UCSD-AML1 (cell line): ENCODE data around the gene TIMM8B.
"Not testable (repeated sequence)": the region's sequence is repeated elsewhere in the genome, so short reads cannot be mapped to it uniquely, and the experiment has no call there.

ENCODE experiments used
- DNase-seq: peaks from one replicate; lab custom pipeline; 2025; ENCODE audit not compliant: unreplicated experiment; lab: John Stamatoyannopoulos, UW

The TIMM8B gene, protein sequence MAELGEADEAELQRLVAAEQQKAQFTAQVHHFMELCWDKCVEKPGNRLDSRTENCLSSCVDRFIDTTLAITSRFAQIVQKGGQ

DNA sequence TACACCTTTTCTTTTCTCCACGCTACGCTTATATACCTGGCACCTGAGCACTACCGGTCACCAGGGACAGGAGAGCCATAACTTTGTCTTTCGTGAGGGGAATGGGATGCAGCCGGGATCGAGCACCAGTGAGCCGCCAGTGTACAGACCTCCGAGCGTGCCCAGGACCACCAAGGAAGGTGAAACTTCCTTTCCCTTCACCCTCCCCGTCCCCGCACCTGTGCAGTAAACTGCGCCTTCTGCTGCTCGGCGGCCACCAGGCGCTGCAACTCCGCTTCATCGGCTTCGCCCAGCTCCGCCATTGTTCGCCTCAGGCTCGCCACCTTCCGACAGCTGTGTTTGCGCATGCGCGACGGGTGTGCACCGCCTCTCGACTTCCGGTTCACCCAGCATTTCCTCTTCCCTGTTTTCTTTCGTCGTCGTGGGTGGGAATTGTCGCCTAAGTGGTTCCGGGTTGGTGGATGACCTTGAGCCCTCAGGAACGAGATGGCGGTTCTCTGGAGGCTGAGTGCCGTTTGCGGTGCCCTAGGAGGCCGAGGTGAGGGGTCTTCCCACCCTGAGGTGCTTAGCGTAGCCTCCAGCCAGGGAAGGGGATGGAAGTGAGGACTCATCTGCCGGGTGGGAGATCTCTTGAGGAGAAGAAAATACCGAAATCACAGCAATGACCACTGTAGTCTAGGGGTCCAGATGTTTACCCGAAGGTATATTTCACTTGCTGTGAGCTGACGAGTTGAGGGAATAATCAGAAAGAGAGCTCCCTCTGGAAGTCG lies at the start of gene TIMM8B, which contains the start of gene SDHD:
Gene TIMM8B, minus strand, starts transcription at position 335 of the 770 bp plus-strand sequence. Its CDS starts 33 bp downstream, at position 302.
Gene SDHD, plus strand, starts transcription at position 452 of the 770 bp plus-strand sequence. Its CDS starts 35 bp downstream, at position 487.
- DNase-seq = peak; percentile 95

DNA sequence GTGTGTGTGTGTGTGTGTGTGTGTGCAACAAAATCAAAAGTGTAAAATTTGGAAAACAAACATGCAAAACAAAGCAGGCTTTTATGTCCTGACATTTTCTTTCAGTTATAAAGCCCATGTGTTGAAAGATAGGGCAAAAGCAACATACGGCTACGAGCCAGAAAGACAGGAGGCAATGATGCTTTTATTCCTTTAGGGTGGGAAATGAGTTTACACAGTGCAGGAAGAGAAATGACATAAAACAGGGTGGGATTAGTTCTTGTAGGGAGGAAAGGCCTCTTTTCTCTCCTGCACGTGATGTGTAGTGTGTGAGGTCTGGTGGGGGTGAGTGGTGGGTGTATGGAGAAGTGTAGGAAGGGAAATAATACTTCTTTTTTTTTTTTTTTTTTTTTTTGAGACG lies 47.9 kb upstream of the TIMM8B start:
- DNase-seq = no peak

DNA sequence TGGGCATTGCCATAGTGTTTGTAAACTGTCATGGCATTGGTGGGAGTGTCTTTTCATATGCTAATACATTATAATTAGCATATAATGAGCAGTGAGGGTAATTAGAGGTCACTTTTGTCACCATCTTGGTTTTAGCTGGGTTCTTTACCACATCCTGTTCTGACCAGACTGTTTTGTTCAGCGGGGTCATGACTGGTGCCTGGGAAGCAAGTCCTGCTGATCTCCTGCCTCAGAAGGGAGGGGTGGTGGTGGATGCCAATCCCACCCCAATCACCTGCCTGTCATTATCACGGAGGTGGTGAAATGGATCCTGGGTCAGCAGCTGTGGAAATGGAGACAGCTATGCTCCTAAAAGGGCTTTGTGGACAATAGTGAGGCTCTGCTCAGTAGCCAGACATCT lies 46.2 kb upstream of the TIMM8B start:
- DNase-seq = peak; percentile 23

DNA sequence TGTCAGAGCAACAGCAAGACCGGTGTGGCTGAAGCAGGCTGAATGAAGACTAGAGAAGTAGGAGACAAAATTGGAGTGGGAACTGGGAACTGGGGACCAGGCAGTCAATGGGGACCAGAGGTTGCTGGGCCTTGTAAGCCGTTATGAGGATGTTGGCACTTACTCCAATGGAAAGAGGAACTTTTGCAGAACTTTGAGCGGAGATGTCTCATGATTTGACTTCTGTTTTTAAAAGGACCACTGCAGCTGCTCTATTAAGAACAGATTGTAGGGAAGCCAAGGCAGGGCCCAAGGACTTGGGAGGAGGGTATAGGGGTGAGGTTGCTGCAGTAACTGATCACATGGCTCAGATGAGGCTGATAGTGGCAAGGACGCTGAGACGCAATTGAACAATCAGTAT lies 43.1 kb upstream of the TIMM8B start:
- no peak for DNase-seq

DNA sequence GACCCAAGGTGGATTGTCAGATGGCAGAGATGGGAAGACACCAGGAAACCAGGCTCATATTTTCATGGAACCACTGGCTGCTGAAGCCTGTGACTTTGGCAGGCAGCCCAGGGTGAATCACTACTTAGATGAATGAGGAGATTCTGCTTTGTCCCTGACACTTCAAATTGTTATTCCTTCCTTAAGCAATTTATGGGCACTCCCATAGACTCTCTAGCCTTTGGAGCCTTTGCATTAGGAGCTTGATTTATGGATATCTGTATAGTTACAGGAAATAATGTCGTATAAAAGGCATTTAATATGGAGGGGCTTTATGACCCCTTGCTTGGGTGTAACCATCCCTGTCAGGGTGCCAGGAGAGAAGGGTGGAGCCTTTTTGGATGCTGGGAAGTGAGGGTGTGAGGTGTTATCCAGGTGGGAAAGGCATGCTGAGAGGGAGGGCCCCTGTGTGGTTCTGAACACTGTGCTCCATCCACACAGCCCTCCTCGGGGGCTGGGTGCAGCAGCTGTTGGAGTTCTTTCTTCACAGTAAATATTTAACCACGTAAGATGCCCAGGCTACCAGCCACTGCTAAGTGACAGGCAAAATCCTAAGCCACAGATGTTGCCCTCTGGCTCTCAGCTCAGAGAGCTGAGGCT lies 42.0 kb upstream of the TIMM8B start:
- no peak for DNase-seq

DNA sequence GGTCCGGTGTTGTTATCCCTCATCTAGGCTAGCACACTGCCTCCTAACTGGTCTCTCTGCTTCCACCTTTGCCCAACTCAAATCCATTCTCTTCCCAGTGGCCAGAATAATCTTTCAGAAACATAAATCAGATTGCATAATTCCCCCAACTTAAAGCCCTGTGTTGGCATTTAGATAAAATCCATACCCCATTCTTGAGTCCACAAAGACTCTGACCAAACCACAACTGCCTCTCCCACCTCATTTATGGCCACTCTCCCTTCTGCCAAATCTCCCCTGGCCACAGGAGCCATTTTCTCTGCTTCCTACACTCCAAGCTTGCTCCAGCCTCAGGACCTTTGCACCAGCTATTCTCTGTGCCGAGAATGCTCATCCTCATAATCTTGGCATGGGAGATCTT lies 40.5 kb upstream of the TIMM8B start:
- no peak for DNase-seq

DNA sequence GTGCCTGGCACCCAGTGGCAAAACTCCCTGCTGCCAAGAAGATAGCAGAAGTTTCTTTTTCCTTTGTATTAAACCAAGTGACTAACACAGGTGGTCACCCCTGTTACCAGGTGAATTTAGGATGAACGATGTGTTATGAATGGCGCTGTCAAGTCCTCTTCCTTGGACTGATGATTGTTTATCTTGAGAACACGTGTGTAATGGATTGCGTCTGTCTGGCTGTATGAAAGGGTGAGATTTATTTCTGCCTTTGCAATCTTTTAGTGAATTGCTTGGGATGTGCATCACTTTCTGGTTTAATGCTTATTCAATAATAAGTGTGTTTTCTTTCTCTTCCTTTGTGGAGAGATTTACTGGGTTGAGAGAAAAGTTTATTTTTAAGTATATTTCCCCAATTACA lies 36.6 kb upstream of the TIMM8B start:
- DNase-seq = no peak

DNA sequence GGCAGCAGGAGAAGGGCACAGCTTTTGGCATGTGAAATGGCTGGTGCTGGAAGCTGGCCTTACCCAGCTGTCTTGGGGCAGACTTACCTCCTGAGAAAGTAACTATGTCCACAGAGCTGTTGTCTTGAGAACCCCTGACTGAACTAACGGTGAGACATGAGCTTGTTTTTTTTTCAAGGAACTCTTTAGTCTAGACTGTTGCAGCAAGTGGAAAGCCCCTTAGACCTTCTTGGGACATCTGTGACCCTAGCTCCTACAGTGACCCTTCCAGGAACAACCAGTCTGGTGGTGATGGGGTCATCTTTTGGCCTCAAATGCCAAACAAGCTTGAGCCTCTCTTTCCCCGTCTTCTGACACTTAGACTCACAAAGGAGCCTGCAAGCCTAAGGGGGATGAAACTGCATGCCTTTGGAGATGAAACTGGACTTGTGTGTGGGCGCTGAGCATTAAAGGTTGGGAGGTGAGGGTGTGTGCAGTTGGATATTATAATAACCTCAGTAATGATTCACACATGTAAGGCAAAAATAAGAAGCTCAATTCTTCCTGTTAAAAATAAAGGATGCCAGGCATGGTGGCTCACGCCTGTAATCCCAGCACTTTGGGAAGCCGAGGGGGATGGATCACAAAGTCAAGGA lies 35.5 kb upstream of the TIMM8B start:
- DNase-seq = no peak

DNA sequence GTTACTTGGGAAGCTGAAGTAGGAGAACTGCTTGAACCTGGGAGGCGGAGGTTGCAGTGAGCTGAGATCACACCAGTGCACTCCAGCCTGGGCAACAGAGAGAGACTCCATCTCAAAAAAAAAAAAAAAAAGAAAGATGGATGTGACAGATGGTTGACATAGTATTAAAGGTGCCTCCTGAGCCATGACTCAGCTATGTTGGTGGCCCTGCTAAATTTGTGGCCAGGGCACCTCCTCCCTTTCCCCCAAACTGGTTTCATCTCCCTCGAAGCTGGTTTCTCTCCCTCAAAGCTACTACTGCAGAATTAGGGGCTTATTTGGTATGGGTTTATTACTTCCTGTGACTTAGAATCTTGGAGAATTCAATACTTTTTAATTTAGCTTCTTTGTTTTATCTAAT lies 31.6 kb upstream of the TIMM8B start:
- DNase-seq = no peak

DNA sequence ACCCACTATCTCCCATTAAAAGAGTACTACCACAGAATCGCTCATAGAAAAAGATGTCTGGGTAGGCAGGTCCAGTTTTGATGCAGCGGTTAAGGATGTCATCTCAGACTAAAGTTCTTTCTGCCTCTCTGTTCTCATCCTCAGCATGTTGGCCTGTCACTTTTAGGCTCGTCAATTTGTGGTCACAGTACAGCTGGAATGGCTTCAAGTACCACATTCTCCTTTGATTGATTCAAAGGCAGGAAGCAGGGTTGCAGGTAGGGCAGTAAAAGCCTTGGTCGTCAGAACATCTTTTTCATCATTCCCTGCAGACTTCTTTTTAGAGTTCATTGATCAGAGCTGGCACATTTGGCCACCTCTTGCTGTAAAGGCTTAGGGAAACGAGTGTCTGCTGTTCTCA lies 28.8 kb upstream of the TIMM8B start:
- no peak for DNase-seq

DNA sequence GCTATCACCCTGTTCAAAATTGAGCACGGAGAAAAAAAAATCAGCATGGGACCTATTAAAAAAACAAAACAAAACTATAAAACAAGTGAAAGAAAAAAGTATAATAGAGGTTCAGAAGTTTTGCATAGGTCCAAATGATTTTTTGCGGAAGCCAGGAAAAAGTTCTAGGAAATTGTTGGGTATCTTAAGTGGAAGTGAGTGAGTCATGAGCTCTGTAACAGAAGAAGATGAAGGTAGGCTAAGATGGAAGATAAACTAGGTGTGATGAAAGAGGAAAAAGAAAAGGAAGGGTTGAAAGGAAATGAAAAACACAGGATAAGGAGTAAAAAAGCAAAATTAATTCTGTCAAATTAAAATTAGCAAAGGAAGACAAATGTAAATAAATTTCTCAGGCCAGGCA lies 27.9 kb upstream of the TIMM8B start:
- no peak for DNase-seq

DNA sequence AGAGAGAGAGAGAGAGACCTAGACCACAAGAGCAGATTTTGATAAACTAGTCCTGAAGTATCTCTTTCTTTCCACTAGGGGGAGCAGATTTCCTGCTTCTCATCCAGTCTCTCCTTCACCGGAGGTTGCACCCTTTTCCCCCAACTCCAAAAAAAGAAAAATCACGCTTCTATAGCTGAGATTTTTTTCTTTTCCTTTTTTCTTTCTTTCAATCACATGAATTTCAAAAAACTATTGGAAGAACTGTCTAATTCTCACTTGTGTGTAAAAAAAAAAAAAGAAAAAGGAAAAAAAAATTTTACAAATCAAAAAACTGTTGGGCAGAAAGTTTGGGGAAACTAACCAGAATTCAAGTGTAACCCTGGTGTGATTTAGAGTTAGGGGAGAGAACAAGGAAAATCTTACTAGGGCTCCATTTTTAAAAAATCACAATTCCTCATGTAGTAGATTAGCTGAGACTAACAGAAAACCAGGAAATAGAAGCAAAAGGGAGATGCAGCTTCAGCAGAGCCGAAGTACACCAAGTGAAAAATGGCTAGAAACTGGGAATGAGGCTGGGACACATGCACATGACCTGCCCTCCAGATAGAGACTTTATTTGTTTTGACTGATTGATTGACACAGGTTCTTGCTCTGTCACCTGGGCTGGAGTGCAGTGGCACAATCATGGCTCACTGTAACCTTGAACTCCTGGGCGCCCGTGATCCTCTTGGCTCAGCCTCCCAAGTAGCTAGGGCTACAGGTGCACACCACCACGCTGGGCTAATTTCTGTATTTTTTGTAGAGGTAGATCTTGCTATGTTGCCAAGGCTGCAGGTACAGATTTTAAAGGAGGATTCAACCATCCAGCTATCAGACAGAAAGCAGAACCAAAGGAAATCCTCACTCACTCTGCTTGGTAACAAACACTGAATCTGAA lies 27.2 kb upstream of the TIMM8B start:
- DNase-seq = no peak

DNA sequence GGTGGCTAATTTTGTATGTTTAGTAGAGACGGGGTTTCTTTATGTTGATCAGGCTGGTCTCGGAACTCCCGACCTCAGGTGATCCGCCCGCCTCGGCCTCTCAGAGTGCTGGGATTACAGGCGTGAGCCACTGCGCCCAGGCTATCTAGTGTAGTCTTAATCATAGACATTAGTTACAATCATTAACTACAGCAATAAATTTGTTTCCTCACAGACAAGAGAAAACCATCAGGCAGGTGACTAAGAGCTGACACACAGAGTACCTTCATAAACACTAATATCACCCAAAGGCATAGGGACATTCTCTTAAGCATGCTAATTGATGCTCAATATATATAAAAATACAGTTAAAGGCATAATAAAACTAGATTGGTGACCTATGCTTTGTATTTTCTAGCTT lies 19.5 kb upstream of the TIMM8B start:
- DNase-seq = no peak

DNA sequence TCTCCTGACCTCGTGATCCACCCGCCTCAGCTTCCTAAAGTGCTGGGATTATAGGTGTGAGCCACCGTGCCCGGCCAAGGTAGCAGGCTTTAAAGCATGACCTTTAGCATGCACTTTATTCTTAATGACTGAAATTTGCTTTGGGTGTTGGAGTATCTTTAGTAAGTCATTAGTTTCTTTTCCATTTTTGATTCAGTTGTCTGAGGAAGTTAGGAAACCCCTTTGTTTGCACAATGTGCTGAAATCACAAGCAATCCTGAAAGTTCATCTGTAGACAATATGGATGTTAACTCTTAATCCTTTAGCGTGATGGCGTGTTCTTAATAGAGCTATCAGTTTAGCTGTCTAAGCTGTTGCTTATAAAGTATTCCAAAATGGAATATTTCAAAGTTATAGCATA lies 16.9 kb upstream of the TIMM8B start:
- no peak for DNase-seq

DNA sequence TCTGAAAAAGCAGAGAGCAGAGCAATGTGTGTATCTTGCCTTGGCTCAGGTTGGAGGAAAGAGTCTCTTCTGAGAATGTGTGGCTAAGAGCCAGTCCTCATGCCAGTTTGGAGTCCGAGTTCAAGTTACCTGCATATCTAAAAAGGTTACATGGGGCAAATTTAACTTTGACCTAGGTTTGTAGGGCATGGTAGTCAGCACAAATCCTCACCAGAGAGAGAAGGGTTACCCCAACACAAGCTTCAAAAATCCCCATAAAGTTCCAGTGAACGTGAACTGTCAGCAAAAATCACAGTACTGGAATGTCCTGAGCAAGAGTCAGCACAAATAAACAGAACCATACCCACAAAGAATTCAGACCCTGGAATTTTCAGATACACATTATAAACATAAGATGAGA lies 13.9 kb upstream of the TIMM8B start:
- no peak for DNase-seq

DNA sequence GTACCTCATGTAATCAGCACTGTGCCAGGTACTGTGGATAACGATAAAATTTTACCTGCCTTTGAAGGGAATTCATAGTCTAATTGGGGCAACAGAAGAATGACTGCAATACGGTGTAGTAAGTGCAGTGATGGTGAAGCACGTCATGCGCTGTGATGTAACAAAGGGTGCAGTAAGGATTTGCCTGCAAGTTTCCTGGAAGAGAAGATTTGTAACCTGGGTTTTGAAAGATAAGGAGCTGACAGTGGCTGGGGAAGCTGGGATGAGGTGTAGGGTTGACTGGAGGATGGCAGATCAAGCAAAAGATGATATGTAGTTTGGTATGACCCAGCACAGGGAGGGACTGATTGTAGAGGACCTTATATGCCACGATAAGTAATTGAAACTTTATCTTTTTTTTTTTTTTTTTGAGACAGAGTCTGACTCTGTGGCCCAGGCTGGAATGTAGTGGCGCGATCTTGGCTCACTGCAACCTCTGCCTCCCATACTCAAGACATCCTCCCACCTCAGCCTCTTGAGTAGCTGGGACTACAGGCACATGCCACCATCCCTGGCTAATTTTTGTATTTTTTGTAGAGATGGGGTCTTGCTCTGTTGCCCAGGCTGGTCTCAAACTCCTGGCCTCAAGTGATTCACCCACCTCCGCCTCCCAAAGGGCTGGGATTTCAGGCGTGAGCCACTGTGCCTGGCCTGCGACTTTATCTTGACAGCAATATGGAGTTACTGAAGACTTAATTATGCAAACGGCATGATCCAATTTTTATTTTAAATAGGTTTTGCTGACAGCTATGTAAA lies 11.4 kb upstream of the TIMM8B start:
- DNase-seq = no peak

DNA sequence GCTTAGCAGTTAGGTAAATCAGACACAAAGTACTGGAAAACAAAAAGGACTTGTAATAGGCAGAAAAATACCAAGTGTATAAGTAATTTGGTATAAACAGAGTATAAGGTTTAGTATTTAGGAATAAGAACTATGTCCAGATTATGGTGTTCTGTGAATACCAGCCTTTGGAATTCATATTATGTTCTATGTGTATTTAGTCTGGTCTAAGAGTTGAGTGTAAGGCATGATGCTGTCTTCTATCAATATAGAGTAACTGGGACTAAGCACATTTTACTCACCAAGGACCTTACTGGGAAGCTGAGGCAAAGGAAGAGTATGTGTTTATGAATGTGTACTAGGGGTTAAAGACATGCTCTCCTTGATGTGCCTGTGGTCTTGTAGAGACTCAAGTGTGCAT lies 9.6 kb upstream of the TIMM8B start:
- no peak for DNase-seq

DNA sequence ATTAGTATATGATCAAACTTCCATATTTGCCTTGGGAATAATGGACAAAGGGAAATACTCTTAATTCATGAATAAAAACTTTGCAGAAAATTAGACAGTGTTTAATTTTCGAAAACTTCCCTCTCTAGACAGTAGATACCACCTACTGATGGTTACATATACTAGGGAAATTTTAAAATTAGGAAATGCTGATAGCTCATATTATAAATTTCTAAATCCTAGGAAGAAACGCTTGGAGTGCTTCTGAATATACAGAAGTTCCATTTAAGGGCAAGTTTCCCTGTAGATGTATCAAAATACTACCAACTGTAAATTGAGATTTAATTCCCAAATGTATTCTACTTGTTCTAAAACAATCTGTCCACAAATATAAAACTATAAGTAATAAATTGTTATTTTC lies 8.7 kb upstream of the TIMM8B start:
- DNase-seq = not testable (repeated sequence)

DNA sequence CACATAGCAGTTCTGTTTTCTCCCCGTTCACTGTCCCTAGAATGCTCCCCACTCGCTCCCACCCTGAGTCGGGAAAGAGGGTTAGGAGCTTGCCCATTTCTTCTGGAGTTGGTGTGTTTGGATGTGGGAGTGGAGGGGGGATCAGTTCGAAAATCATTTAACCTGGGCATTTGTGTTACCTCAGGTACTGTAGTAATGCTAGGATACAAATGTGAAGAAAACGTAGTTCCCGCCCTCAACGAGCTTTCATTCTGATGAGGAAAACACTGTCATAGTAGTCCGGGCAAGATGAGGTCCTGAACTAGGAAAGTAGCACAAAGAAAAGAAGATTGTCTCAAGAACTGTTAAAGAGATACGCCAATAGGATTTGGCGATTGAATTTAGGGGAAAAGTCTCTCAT lies 656 bp upstream of the TIMM8B start:
- no peak for DNase-seq

DNA sequence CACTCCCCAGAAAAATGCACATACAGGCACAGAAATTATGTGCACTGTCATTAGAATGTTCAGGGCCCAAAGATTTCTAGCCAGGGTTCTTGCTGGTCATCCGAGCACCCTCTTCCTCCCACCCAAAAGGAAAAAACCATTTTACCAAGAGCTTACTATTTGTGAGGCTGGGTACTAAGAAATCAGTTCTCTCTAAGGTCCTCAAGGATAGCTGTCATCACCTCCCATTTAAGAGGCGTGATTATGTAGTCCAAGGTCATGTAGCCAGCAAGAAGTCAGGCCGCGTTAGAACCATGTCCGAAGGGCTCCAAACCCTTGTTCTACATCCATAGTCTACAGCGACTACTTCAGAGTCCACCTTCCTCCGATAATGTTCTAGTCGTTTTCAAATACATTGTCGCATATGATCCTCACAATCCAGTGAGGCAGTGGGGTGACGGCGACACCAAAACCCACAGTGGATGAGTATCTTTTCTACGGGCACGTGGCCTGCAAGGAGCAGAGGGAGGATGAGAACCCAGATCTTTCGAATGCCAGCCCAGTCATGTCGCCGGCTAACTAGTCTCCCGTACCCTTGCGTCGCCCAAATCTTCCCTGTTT lies 634 bp downstream of the TIMM8B start:
- DNase-seq = peak; percentile 67
